ENCODE results near the gene ZNF436. TPM values are rescaled to one million over a fixed set of nuclear protein-coding genes. Genes with fewer than 3 reads are reported as not detected.

ZNF436 gene
- total and polyA plus RNA-seq, 9 of the 15 experiments (the other 6 are each of a cell fraction or from before 2014, with no cell fraction given) = 2.1 to 11.3 (median 6.8) TPM

- peak in 1 of 2 experiments; percentile 70; a peak in 2 of 4 replicates for TF ChIP-seq RCOR1 (IDR thresholded peaks at IDR 0.05; ENCODE audit: borderline replicate concordance in 1 of 2, low read depth in 2 of 2, low read length in 2 of 2)
- TF ChIP-seq MEIS2 (IDR thresholded peaks at IDR 0.05; ENCODE audit: partially characterized antibody) = no peak
- peak; percentile 56 to 65 for TF ChIP-seq NRF1 (conservative IDR thresholded peaks at IDR 0.05 in 1 of 2, IDR thresholded peaks at IDR 0.05 in 1 of 2)
- no peak for TF ChIP-seq E4F1 (CRISPR knock-in tag; IDR thresholded peaks at IDR 0.05; ENCODE audit: borderline replicate concordance)
- no peak for TF ChIP-seq CHD1 (IDR thresholded peaks at IDR 0.05; ENCODE audit: low read length)
- peak; percentile 61 for TF ChIP-seq SOX6 (IDR thresholded peaks at IDR 0.05)
- no peak for TF ChIP-seq NUFIP1 (IDR thresholded peaks at IDR 0.05; ENCODE audit: partially characterized antibody)
- no peak for TF ChIP-seq FOXA1 (IDR thresholded peaks at IDR 0.05; ENCODE audit: borderline replicate concordance)
- no peak for TF ChIP-seq ZNF830 (CRISPR knock-in tag; IDR thresholded peaks at IDR 0.05)
- TF ChIP-seq ZNF316 (IDR thresholded peaks at IDR 0.05) = peak; percentile 35; the same call in 1 of the 2 replicates
- peak; percentile 90 for TF ChIP-seq REST (IDR thresholded peaks at IDR 0.05; ENCODE audit: borderline replicate concordance)
- no peak for TF ChIP-seq REST (CRISPR knock-in tag; IDR thresholded peaks at IDR 0.05; ENCODE audit: low read depth)
- no peak for TF ChIP-seq PYGO2 (tag; IDR thresholded peaks at IDR 0.05)
- no peak for TF ChIP-seq HMG20A (CRISPR knock-in tag; conservative IDR thresholded peaks at IDR 0.05)
- TF ChIP-seq EGR1 (conservative IDR thresholded peaks at IDR 0.05) = no peak
- TF ChIP-seq RHOXF2B (CRISPR knock-in tag; conservative IDR thresholded peaks at IDR 0.05) = no peak
- no peak for TF ChIP-seq CREB5 (CRISPR knock-in tag; IDR thresholded peaks at IDR 0.05)
Observed at GRCh38 chr1:23403735-23404486, 34.3 kb upstream of the ZNF436 start (continued).
